ENCODE results near the gene MOSPD3. TPM values are rescaled to one million over a fixed set of nuclear protein-coding genes. Genes with fewer than 3 reads are reported as not detected.
"Not testable (repeated sequence)": the region's sequence is repeated elsewhere in the genome, so short reads cannot be mapped to it uniquely, and the experiment has no call there.

Gene MOSPD3
- total RNA-seq = 10 to 100 TPM in 3 of 4 donors, 1 to 10 TPM in 1; 6.2 to 13.4 (median 11.6) TPM

GRCh38 chr7:100611983-100612729, at the start of gene MOSPD3:
Gene MOSPD3 (plus strand): TSS chr7:100612540. CDS start chr7:100612792, 252 bp downstream.
- WGBS, 2 donors (ENCODE audit: low coverage in 1 of 2) = 0 to 1% methylated on average over 5 to 25 of the region's 61 CpGs
- Histone ChIP-seq H3K4me1 (peaks cover 0 to 19% (median 9%) of the 10 kb centered on the region in 3 donors), H3K27ac (peak within 1 kb of the TSS; percentile 59 to 96 (median 88)), H3K4me3 (peak within 1 kb of the TSS; percentile 56 to 91), H3K9me3 (no peaks in the 10 kb centered on the region), H3K27me3 (no peaks in the 10 kb centered on the region), H3K36me3 (peaks cover 0 to 24% of the 10 kb centered on the region in 2 donors)
- TF ChIP-seq POLR2A (IDR thresholded peaks at IDR 0.05) (peak; percentile 68 to 90), EP300 (IDR thresholded peaks at IDR 0.05) (no peak), POLR2AphosphoS5 (IDR thresholded peaks at IDR 0.05) (peak; percentile 82)
- TF ChIP-seq, protein P1, sequence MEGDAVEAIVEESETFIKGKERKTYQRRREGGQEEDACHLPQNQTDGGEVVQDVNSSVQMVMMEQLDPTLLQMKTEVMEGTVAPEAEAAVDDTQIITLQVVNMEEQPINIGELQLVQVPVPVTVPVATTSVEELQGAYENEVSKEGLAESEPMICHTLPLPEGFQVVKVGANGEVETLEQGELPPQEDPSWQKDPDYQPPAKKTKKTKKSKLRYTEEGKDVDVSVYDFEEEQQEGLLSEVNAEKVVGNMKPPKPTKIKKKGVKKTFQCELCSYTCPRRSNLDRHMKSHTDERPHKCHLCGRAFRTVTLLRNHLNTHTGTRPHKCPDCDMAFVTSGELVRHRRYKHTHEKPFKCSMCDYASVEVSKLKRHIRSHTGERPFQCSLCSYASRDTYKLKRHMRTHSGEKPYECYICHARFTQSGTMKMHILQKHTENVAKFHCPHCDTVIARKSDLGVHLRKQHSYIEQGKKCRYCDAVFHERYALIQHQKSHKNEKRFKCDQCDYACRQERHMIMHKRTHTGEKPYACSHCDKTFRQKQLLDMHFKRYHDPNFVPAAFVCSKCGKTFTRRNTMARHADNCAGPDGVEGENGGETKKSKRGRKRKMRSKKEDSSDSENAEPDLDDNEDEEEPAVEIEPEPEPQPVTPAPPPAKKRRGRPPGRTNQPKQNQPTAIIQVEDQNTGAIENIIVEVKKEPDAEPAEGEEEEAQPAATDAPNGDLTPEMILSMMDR (IDR thresholded peaks at IDR 0.05) = peak in 2 of 4 experiments; percentile 39 to 41
- ATAC-seq = peak; percentile 97

- 88% methylated on average over 5 of the region's 8 CpGs; no CpG with 5 or more reads in 1 of the 2 donors for WGBS, 2 donors (ENCODE audit: low coverage in 1 of 2)
- H3K27ac ChIP-seq = no peak overlapping the region
- no peaks in the 10 kb centered on the region for H3K9me3 ChIP-seq
- peaks cover 0 to 65% of the 10 kb centered on the region in 2 donors for H3K36me3 ChIP-seq
- H3K4me3 ChIP-seq = no peak overlapping the region
- peaks cover 0 to 18% (median 0%) of the 10 kb centered on the region in 3 donors for H3K4me1 ChIP-seq
- TF ChIP-seq, protein P1 (IDR thresholded peaks at IDR 0.05) = no peak
- TF ChIP-seq EP300 (IDR thresholded peaks at IDR 0.05) (no peak), POLR2A (IDR thresholded peaks at IDR 0.05) (no peak), POLR2AphosphoS5 (IDR thresholded peaks at IDR 0.05) (no peak)
- ATAC-seq = no peak
- no peaks in the 10 kb centered on the region for H3K27me3 ChIP-seq
Measured at GRCh38 chr7:100563100-100563564, 49.2 kb upstream of the MOSPD3 start.

DNA sequence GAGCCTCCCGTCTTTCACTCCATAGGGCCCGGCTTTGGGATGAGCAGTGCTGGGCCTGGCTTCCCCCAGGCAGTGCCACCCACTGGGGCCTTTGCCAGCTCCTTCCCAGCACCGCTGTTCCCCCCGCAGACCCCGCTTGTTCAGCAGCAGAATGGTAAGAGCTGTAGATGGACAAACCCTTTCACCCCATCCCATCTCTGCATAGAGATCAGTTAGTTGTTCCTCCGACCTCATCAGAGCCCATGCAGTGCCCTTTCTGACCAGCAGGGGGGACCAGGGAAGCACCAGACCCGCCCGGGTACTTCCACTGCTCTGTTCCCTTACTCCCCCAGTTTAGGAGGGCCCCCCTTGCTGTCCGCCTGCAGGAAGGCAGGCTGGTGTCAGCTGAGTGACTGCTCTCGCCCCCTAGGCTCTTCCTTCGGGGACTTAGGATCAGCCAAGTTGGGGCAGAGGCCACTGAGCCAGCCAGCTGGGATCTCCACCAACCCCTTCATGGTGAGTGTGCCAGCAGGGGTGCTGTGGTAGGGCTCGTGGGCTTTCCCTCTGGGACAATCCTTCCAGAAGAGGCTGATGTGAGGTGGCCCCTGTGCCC, 48.4 kb upstream of the MOSPD3 start:
- H3K27ac ChIP-seq = no peak overlapping the region
- no peak overlapping the region for H3K4me3 ChIP-seq
- no peaks in the 10 kb centered on the region for H3K9me3 ChIP-seq
- H3K4me1 ChIP-seq = peaks cover 0 to 25% (median 0%) of the 10 kb centered on the region in 3 donors
- TF ChIP-seq, protein P1 (IDR thresholded peaks at IDR 0.05) = peak in 3 of 4 experiments; percentile 92 to 97 (median 92)
- TF ChIP-seq POLR2A (IDR thresholded peaks at IDR 0.05) = no peak
- TF ChIP-seq EP300 (IDR thresholded peaks at IDR 0.05) = no peak
- 30 to 49% methylated on average over 5 to 6 of the region's 12 CpGs for WGBS, 2 donors (ENCODE audit: low coverage in 1 of 2)
- H3K36me3 ChIP-seq = peaks cover 0 to 60% of the 10 kb centered on the region in 2 donors
- H3K27me3 ChIP-seq = no peaks in the 10 kb centered on the region
- ATAC-seq = peak; percentile 65

- 85 to 87% methylated on average over 4 to 5 of the region's 6 CpGs for WGBS, 2 donors (ENCODE audit: low coverage in 1 of 2)
- not testable (repeated sequence) for H3K4me3 ChIP-seq, ATAC-seq, H3K27me3 ChIP-seq, H3K27ac ChIP-seq, H3K9me3 ChIP-seq
- Histone ChIP-seq H3K4me1 (peaks cover 0 to 29% (median 0%) of the 10 kb centered on the region in 3 donors), H3K36me3 (peaks cover 0 to 56% of the 10 kb centered on the region in 2 donors)
Measured at GRCh38 chr7:100564405-100564804, 47.9 kb upstream of the MOSPD3 start.

DNA sequence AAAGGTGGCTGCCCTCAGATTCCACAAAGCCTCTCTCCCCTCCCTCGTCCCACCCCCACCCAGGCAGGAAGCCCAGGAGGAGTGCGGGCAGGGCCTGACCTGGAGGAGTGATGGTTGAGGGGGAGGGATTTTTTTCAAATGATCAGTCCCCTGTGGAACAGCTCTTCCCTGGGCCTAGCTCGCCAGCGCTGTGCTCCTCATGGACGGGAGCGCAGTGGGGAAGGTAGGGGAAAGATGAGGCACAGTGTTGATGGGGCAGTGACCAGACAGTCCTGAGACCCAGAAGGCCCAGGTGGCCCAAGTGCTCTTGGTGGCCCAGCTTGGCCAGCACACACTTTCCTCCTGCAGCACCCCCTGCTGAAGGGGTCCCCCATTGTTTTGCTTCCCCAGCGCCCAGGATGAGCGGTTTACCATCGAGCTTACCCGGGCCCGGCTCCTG, 47.2 kb upstream of the MOSPD3 start:
- 88 to 100% methylated on average over 2 to 6 of the region's 11 CpGs for WGBS, 2 donors (ENCODE audit: low coverage in 1 of 2)
- peaks cover 0 to 29% (median 7%) of the 10 kb centered on the region in 3 donors for H3K4me1 ChIP-seq
- H3K9me3 ChIP-seq = no peaks in the 10 kb centered on the region
- H3K36me3 ChIP-seq = peaks cover 0 to 55% of the 10 kb centered on the region in 2 donors
- H3K27ac ChIP-seq = no peak overlapping the region
- TF ChIP-seq EP300 (IDR thresholded peaks at IDR 0.05) (no peak), POLR2A (IDR thresholded peaks at IDR 0.05) (no peak)
- peaks cover 2% of the 10 kb centered on the region for H3K27me3 ChIP-seq
- ATAC-seq = no peak
- H3K4me3 ChIP-seq = no peak overlapping the region

All from gastroesophageal sphincter (tissue), 4 donors.